GM18867 (cell line): ENCODE measurements around the gene FER.

Source experiments
- ATAC-seq: cut with Tn5 transposase; IDR thresholded peaks from one replicate; pipeline ENCODE4 v1.9.1; 2021; ENCODE audit warnings: mild to moderate bottlenecking, moderate library complexity; ENCODE audit not compliant: unreplicated experiment

FER gene

DNA sequence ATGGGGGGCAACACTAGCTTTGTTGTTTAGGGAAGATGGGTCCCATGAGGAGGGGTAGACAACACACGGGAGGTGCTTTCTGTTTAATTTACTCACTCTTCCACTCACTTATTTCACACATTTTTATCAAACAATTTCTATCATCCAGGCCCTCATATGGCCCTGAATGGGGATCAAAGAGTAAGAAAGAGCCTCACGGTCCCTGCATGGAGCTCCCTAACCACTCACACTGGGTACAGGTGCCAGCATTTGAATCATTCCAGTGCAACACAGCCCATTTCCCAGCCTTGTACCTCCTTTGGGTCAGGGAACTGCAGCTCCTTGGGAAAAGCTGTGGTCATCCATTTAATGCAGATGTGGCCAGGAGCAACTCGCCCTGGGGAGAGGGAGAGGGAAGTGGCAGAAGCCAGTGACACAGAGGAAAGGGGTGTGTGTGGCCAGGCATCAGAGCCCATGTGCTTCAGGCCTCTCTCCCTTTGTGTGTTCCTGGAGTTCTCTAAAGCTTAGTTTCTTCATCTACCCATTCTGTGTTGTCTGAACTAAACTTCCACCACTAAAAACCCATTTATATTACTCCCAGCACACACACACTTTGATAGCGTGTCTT, 476.7 kb downstream of the FER start:
- no peak for ATAC-seq

DNA sequence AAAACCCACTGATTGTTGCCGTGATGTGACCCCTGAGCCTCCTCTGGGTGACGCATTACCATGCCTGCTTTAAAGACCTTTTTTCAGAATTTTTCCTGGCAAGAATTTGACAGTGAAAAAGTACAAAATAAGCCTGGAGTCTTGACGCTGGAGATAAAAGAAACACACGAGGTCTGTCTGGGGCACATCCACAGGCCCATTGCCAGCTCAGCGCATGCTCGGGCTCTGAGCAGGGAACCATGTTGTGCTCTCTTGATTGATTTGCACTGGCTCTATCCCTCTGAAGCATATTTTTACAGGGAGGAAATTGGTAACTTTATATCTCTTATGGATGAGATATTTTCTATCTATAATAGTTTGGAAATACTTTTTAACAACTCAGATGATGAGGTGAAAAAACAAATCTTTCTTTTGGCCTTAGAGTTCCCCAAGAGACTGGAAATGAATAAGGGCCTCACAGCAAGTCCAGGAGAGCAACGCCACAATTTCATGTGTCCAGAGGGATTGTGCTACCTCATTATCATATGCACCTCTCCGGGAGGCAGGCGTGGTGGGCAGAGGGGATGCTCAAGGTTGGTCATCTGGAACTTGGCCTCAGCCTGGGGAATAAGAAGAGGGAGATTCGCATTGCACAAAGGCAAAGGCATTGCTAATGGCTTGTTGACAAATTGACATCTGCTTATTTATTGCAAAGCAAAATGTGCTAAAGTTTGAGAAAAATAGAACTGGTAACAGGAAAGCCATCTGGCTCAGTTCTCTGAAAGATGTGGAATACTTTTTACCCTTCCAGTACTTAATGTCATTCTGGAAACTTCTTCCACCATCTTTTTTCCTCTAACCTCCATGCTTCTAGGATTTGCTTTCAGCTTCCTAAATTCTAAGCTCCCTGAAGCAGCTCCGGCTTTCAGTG, 478.3 kb downstream of the FER start:
- ATAC-seq: no peak

DNA sequence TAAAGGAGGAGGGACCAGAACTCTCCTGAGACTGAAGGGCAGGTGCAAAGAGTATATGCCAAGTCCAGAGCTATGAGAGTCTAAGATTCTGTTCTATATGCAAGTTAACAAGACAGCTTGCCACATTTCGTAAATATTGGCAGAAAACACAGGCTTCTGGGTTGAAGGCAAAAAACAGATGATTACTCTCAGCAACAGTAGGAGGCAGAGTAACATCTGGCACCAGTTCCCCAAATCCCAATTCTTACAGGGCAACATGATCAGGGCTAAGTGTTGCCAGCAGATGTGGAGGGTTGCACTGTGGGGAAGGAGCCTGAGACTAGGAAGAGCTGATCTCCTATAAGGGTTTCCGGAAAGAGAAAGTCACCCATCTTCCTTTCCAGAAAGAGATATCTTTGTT, 482.7 kb downstream of the FER start:
- ATAC-seq: no peak

DNA sequence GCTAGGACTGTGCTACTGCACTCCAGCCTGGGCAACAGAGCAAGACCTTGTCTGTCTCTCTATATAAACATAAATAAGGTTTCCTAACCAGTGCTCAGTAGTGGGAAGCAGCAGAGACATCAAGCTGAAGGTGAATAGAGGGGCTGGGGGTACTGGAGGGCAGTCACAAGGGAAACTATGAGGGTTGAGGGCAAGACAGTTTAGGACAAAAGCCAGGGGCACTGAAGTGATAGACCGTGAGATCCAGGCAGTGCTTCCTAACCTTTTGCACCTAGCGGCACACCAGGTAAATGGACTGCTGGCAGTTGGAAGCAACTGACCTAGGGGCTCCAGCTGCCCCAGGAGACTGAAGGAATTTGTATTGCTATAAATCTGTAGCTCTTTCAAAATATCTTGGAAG, 483.6 kb downstream of the FER start:
- ATAC-seq: no peak

DNA sequence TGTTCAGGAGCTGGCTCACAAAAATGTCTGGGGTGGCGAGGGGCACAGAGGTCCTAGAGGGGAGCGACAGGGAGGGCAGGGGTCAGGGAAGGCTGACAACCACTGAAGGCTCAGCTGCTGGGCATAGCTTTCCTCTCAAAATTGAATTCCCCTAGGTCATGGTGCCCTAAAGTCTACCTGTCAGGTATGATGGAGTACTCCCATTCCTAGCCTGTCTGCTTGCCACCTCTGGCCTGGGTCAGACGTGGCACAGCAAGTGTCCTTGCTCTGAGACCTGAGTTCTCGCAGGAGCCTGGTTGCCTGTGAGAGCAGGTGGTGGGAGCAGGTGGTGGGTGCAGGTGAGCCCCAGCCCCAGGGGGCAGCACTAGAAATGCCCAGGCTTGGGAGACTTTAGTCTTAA, 486.7 kb downstream of the FER start:
- ATAC-seq: no peak

DNA sequence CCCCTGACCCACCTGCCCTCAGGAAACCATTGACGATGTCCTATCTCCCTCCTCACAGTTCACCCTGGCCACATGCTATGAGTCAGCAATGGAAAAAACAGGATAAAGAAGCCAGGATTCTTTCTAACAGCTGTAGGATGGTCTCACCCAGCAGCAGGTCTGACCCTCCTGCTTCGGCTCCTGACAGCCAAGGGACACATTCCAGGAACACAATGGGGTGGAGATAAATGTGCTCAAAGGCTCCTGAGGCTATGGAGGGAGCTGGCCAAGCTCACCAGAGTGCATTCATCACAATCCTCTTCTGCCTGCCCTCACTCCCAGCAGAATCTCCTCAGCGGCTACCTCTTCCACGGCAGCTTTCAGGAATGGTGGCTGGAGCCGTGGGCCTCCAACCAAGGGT, 491.8 kb downstream of the FER start:
- ATAC-seq: no peak

DNA sequence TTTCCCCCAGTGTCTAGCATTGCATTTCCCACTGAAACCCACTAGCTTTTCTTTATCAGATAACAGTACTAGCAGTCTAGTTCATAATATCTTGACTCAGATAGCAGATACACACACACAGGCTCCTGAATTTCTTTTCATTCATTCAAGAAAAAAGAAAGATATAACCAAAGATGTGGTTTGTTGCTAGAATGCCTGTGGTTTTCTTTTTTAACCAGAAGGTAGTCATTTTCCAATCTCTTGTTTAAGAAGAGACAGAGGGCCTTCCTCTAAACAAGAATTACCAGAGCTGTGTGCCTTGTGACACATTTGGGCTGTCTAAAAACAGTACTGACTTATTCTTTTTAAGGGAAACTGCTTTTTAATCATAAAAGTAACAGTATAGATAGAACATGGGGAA, 494.8 kb downstream of the FER start:
- ATAC-seq: no peak

DNA sequence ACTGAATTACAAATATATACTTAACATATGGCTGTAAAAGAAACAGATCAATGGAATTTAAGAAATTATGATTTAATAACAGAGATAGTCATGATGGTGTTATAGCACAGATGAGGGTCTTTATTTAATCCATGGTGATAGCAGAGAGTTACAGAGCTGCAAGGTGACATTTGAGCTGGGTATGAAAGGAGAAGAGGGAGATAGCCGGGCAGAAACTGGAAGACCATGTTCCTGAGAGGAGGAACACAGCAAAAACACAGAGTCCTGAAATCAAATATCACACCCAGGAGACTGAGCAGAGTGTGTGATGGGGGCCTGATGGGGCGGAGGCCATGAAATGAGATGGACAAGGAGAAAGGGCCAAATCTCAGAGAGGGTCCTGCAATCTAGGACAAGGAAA, 498.7 kb downstream of the FER start:
- ATAC-seq: no peak
